Measurements from ENCODE around the gene SLC19A1.

GRCh38 chr21:45468051-45468970, 73.9 kb downstream of the SLC19A1 start:
- TF ChIP-seq CTCF (IDR thresholded peaks at IDR 0.05) (no peak), POLR2A (IDR thresholded peaks at IDR 0.05) (no peak), POLR2AphosphoS5 (IDR thresholded peaks at IDR 0.05) (no peak)
